Neural crest cell (in vitro differentiated cells): Measurements from ENCODE around the gene STK33. TPM values are rescaled to one million over a fixed set of nuclear protein-coding genes. Genes with fewer than 3 reads are reported as not detected.
A peak's percentile ranks its signal among the peaks of the same experiment; 100 is the strongest.
"Not testable (repeated sequence)": the region's sequence is repeated elsewhere in the genome, so short reads cannot be mapped to it uniquely, and the experiment has no call there.

ENCODE experiments used
- DNase-seq: peaks from one replicate; pipeline ENCODE4 v3.0.0; 2021; ENCODE audit warnings: low read depth, mixed read lengths, low spot score
- H3K27ac Mint-ChIP-seq: one replicate; pipeline ENCODE4 v1.8.0; 2021; ENCODE audit warnings: mild to moderate bottlenecking, mixed read lengths; ENCODE audit not compliant: unreplicated experiment
- H3K27me3 Mint-ChIP-seq: 2 replicates; pipeline ENCODE4 v1.8.0; 2021; ENCODE audit warnings: low read depth, mild to moderate bottlenecking, mixed read lengths
- H3K36me3 Mint-ChIP-seq: 2 replicates; pipeline ENCODE4 v1.8.0; 2021; ENCODE audit warnings: low read depth, mild to moderate bottlenecking, mixed read lengths
- H3K4me1 Mint-ChIP-seq: 2 replicates; pipeline ENCODE4 v1.8.0; 2021; ENCODE audit warnings: mixed read lengths
- H3K4me3 Mint-ChIP-seq: one replicate; pipeline ENCODE4 v1.8.0; 2021; ENCODE audit warnings: mild to moderate bottlenecking, mixed read lengths
- H3K9me3 Mint-ChIP-seq: 2 replicates; pipeline ENCODE4 v1.8.0; 2021; ENCODE audit warnings: mixed read lengths
- CTCF ChIP-seq: fragments of 200-600 bp; sonication (generic); conservative IDR thresholded peaks from 2 replicates; pipeline ENCODE4 v1.5.0; 2021; ENCODE audit warnings: antibody characterized with exemption, mild to moderate bottlenecking
- total RNA-seq: library from RNA; stranded (reverse); gene quantifications from 2 replicates; pipeline ENCODE4 v1.2.1, GENCODE V29; 2021

The STK33 gene
- total RNA-seq, 1 donor from 2014 or later = 17.3 TPM

GRCh38 chr11:8466884-8467283, 127.1 kb downstream of the STK33 start:
- not testable (repeated sequence) for H3K27me3 Mint-ChIP-seq, DNase-seq, H3K4me3 Mint-ChIP-seq, H3K4me1 Mint-ChIP-seq, H3K27ac Mint-ChIP-seq
- H3K9me3 Mint-ChIP-seq = peaks cover 14% of the 10 kb centered on the region
- H3K36me3 Mint-ChIP-seq = peaks cover 30% of the 10 kb centered on the region

GRCh38 chr11:8459711-8460399, 134.2 kb downstream of the STK33 start:
- H3K9me3 Mint-ChIP-seq = no peaks in the 10 kb centered on the region
- peaks cover 3% of the 10 kb centered on the region for H3K36me3 Mint-ChIP-seq
- H3K4me1 Mint-ChIP-seq = peaks cover 5% of the 10 kb centered on the region
- no peaks in the 10 kb centered on the region for H3K27me3 Mint-ChIP-seq
- no peak overlapping the region for H3K4me3 Mint-ChIP-seq
- H3K27ac Mint-ChIP-seq = no peak overlapping the region
- TF ChIP-seq CTCF = no peak
- no peak for DNase-seq

GRCh38 chr11:8442301-8442700, 151.7 kb downstream of the STK33 start:
- DNase-seq = no peak
- H3K27ac Mint-ChIP-seq = peak overlapping the region; percentile 76

GRCh38 chr11:8440649-8441048, 153.4 kb downstream of the STK33 start:
- Mint-ChIP-seq H3K9me3 (no peaks in the 10 kb centered on the region), H3K27me3 (no peaks in the 10 kb centered on the region), H3K36me3 (peaks cover 3% of the 10 kb centered on the region), H3K4me1 (peaks cover 20% of the 10 kb centered on the region), H3K4me3 (no peak overlapping the region), H3K27ac (no peak overlapping the region)
- no peak for DNase-seq
- TF ChIP-seq CTCF = no peak

More at GRCh38 chr11:8442301-8442700, 151.7 kb downstream of the STK33 start:
- Mint-ChIP-seq H3K4me1 (peaks cover 20% of the 10 kb centered on the region), H3K9me3 (peaks cover 5% of the 10 kb centered on the region), H3K27me3 (no peaks in the 10 kb centered on the region), H3K36me3 (peaks cover 6% of the 10 kb centered on the region), H3K4me3 (no peak overlapping the region)
- TF ChIP-seq CTCF = no peak

- no peaks in the 10 kb centered on the region for H3K4me1 Mint-ChIP-seq
- H3K4me3 Mint-ChIP-seq = no peak overlapping the region
- no peak overlapping the region for H3K27ac Mint-ChIP-seq
- peaks cover 22% of the 10 kb centered on the region for H3K36me3 Mint-ChIP-seq
- no peak for DNase-seq
- no peak for TF ChIP-seq CTCF
- H3K27me3 Mint-ChIP-seq = no peaks in the 10 kb centered on the region
- H3K9me3 Mint-ChIP-seq = no peaks in the 10 kb centered on the region
These were observed 164.5 kb downstream of the STK33 start for GRCh38 chr11:8429483-8429882.

GRCh38 chr11:8426076-8426475, 168.0 kb downstream of the STK33 start:
- DNase-seq = no peak
- no peaks in the 10 kb centered on the region for H3K27me3 Mint-ChIP-seq
- no peak overlapping the region for H3K27ac Mint-ChIP-seq
- no peak for TF ChIP-seq CTCF
- no peak overlapping the region for H3K4me3 Mint-ChIP-seq
- peaks cover 21% of the 10 kb centered on the region for H3K36me3 Mint-ChIP-seq
- H3K4me1 Mint-ChIP-seq = no peaks in the 10 kb centered on the region
- H3K9me3 Mint-ChIP-seq = peaks cover 3% of the 10 kb centered on the region
